GM23338 (cell line): ENCODE measurements around the gene ZNF804A. TPM values are rescaled to one million over a fixed set of nuclear protein-coding genes. Genes with fewer than 3 reads are reported as not detected.

Experiments
- ATAC-seq: fragments of 200-7000 bp; cut with Tn5 transposase; 3 replicates; pipeline ENCODE4 v1.9.1; 2020
- DNase-seq: peaks from one replicate; pipeline ENCODE4 v3.0.0-alpha.2; 2015; ENCODE audit warnings: low spot score
- H2AFZ ChIP-seq: fragments of 200-600 bp; sonication (generic); 2 replicates; pipeline ENCODE4 v1.8.0; 2016; ENCODE audit warnings: antibody characterized with exemption, mild to moderate bottlenecking, moderate library complexity
- H3F3A ChIP-seq: fragments of 200-600 bp; sonication (generic); replicated peaks from 2 replicates; pipeline ENCODE4 v1.8.0; 2017; ENCODE audit warnings: antibody characterized with exemption, mixed run types, low read depth
- H3K27ac ChIP-seq: fragments of 200-600 bp; sonication (generic); 2 replicates; pipeline ENCODE4 v1.6.1; 2016; ENCODE audit warnings: low read depth
- H3K27me3 ChIP-seq: fragments of 200-600 bp; sonication (generic); 2 replicates; pipeline ENCODE4 v1.8.0; 2016; ENCODE audit warnings: mild to moderate bottlenecking, mixed run types, moderate library complexity; ENCODE audit not compliant: insufficient read depth
- H3K36me3 ChIP-seq: fragments of 200-600 bp; sonication (generic); 2 replicates; pipeline ENCODE4 v1.8.0; 2016; ENCODE audit warnings: mild to moderate bottlenecking; ENCODE audit not compliant: insufficient read depth
- H3K4me1 ChIP-seq: fragments of 200-600 bp; sonication (generic); 2 replicates; pipeline ENCODE4 v1.8.0; 2016; ENCODE audit warnings: mild to moderate bottlenecking, moderate library complexity; ENCODE audit not compliant: insufficient read depth
- H3K4me2 ChIP-seq: fragments of 200-600 bp; sonication (generic); 2 replicates; pipeline ENCODE4 v1.7.1; 2017; ENCODE audit warnings: mixed run types
- H3K4me3 ChIP-seq: fragments of 200-600 bp; sonication (generic); 2 replicates; pipeline ENCODE4 v1.6.1; 2016; ENCODE audit warnings: mixed run types
- H3K79me2 ChIP-seq: fragments of 200-600 bp; sonication (generic); replicated peaks from 2 replicates; pipeline ENCODE4 v1.8.0; 2017; ENCODE audit warnings: mild to moderate bottlenecking; ENCODE audit not compliant: insufficient read depth
- H3K9me2 ChIP-seq: fragments of 200-600 bp; sonication (generic); 2 replicates; pipeline ENCODE4 v1.8.0; 2017; ENCODE audit not compliant: insufficient read depth
- H4K20me1 ChIP-seq: fragments of 200-600 bp; sonication (generic); replicated peaks from 2 replicates; pipeline ENCODE4 v1.8.0; 2017; ENCODE audit warnings: mild to moderate bottlenecking; ENCODE audit not compliant: insufficient read depth
- H3K27ac Mint-ChIP-seq: 2 replicates; pipeline ENCODE4 v1.8.0; 2020; ENCODE audit warnings: inconsistent platforms, mild to moderate bottlenecking, moderate library complexity, mixed read lengths
- H3K27me3 Mint-ChIP-seq: 3 replicates; pipeline ENCODE4 v1.8.0; 2022; ENCODE audit warnings: low read depth, mild to moderate bottlenecking, moderate library complexity, mixed read lengths, inconsistent platforms; ENCODE audit not compliant: insufficient read depth, poor library complexity
- H3K36me3 Mint-ChIP-seq: 3 replicates; pipeline ENCODE4 v1.8.0; 2021; ENCODE audit warnings: low read depth, mild to moderate bottlenecking, inconsistent platforms, moderate library complexity, mixed read lengths
- H3K4me1 Mint-ChIP-seq: 3 replicates; pipeline ENCODE4 v1.8.0; 2020; ENCODE audit warnings: mild to moderate bottlenecking, inconsistent platforms, mixed read lengths
- H3K4me3 Mint-ChIP-seq: 3 replicates; pipeline ENCODE4 v1.8.0; 2021; ENCODE audit warnings: moderate library complexity, mild to moderate bottlenecking, inconsistent platforms, mixed read lengths
- H3K9me3 Mint-ChIP-seq: 3 replicates; pipeline ENCODE4 v1.8.0; 2020; ENCODE audit warnings: moderate library complexity, mild to moderate bottlenecking, inconsistent platforms, mixed read lengths
- CREB1 ChIP-seq: fragments of 250-450 bp; sonication (Bioruptor Pico); IDR thresholded peaks from 2 replicates; pipeline ENCODE4 v1.5.0; 2020; ENCODE audit warnings: low read depth, mild to moderate bottlenecking, moderate library complexity
- CTCF ChIP-seq, 2 experiments: fragments of 200-600 bp in 1 of 2; sonication (generic) in 1 of 2; conservative IDR thresholded peaks; 2 replicates each; pipeline versions ENCODE4 v1.5.1 to v1.6.1; 2016 to 2017; ENCODE audit warnings: antibody characterized with exemption in 2 of 2, low read depth in 2 of 2, mild to moderate bottlenecking in 2 of 2, moderate library complexity in 1 of 2
- ETS1 ChIP-seq: IDR thresholded peaks from 2 replicates; pipeline ENCODE4 v1.6.1; 2016; ENCODE audit warnings: antibody characterized with exemption
- EZH2 ChIP-seq: fragments of 200-600 bp; sonication (generic); IDR thresholded peaks from one replicate; pipeline ENCODE4 v1.8.0; 2017; ENCODE audit warnings: antibody characterized with exemption, mild to moderate bottlenecking, low read depth; ENCODE audit not compliant: unreplicated experiment
- EZH2phosphoT487 ChIP-seq: fragments of 200-600 bp; sonication (generic); IDR thresholded peaks from one replicate; pipeline ENCODE4 v1.8.1; 2018; ENCODE audit warnings: antibody characterized with exemption; ENCODE audit not compliant: unreplicated experiment
- JUNB ChIP-seq: IDR thresholded peaks from one replicate; pipeline ENCODE4 v1.6.1; 2016; ENCODE audit warnings: antibody characterized with exemption; ENCODE audit not compliant: unreplicated experiment
- POLR2AphosphoS5 ChIP-seq: IDR thresholded peaks from 2 replicates; pipeline ENCODE4 v1.6.1; 2016; ENCODE audit warnings: antibody characterized with exemption, low read depth
- REST ChIP-seq: IDR thresholded peaks from one replicate; pipeline ENCODE4 v1.6.1; 2018; ENCODE audit warnings: antibody characterized with exemption; ENCODE audit not compliant: unreplicated experiment
- STAT1 ChIP-seq: IDR thresholded peaks from one replicate; pipeline ENCODE4 v1.6.1; 2016; ENCODE audit warnings: antibody characterized with exemption; ENCODE audit not compliant: unreplicated experiment
- ZNF114 ChIP-seq: fragments of 250-450 bp; sonication (Bioruptor Pico); IDR thresholded peaks from 2 replicates; pipeline ENCODE4 v1.5.0; 2020; ENCODE audit warnings: mild to moderate bottlenecking, moderate library complexity
- polyA plus RNA-seq: library from polyadenylated mRNA; unstranded; fragments of >200 nt; fragmentation: Nextera tagmentation; extraction: Ambion mirVana; gene quantifications from 2 replicates; pipeline ENCODE4 v1.2.1, GENCODE V29; 2016
- total RNA-seq: library from RNA; depleted of rRNA; stranded (reverse); fragments of >200 nt; shearing (Covaris generic); gene quantifications from 2 replicates; pipeline ENCODE4 v1.2.3, GENCODE V29; 2014

Gene ZNF804A
- total and polyA plus RNA-seq, 2 experiments from 2014 or later, result not detected

- no peak for TF ChIP-seq CTCF (conservative IDR thresholded peaks at IDR 0.05; ENCODE audit: low read depth in 2 of 2)
- no peak for TF ChIP-seq EZH2
- no peak for TF ChIP-seq REST
- no peak for TF ChIP-seq EZH2phosphoT487
- TF ChIP-seq ZNF114 (CRISPR knock-in tag), result no peak
- TF ChIP-seq ETS1, result no peak
These were observed 249.0 kb downstream of the ZNF804A start (continued) for GRCh38 chr2:184847331-184847730.

GRCh38 chr2:184849516-184849915 lies 251.2 kb downstream of the ZNF804A start:
- Mint-ChIP-seq H3K4me1 (peaks cover 6% of the 10 kb centered on the region; the same call in 2 of the 3 replicates), H3K36me3 (no peaks in the 10 kb centered on the region), H3K9me3 (no peaks in the 10 kb centered on the region), H3K27me3 (no peaks in the 10 kb centered on the region), H3K27ac (no peak overlapping the region), H3K4me3 (no peak overlapping the region)
- H2AFZ ChIP-seq, result no peak overlapping the region
- no peak overlapping the region for H3K4me2 ChIP-seq
- TF ChIP-seq JUNB (no peak), ZNF114 (CRISPR knock-in tag) (no peak), STAT1 (no peak), ETS1 (no peak), POLR2AphosphoS5 (no peak), EZH2phosphoT487 (no peak), CREB1 (CRISPR knock-in tag) (no peak)
- H4K20me1 ChIP-seq, result no peaks in the 10 kb centered on the region
- H3K4me3 ChIP-seq, result no peak overlapping the region
- DNase-seq (no peak), ATAC-seq (no peak)
- no peaks in the 10 kb centered on the region for H3K27me3 ChIP-seq
- H3F3A ChIP-seq, result no peaks in the 10 kb centered on the region
- no peaks in the 10 kb centered on the region for H3K4me1 ChIP-seq
- no peaks in the 10 kb centered on the region for H3K79me2 ChIP-seq
- no peaks in the 10 kb centered on the region; the same call in 1 of the 2 replicates for H3K9me2 ChIP-seq
- H3K27ac ChIP-seq, result no peak overlapping the region
- no peaks in the 10 kb centered on the region for H3K36me3 ChIP-seq
